Measurements from ENCODE around the gene UBE2G1. TPM values are rescaled to one million over a fixed set of nuclear protein-coding genes. Genes with fewer than 3 reads are reported as not detected.
A peak's percentile ranks its signal among the peaks of the same experiment; 100 is the strongest.
"Not testable (repeated sequence)": the region's sequence is repeated elsewhere in the genome, so short reads cannot be mapped to it uniquely, and the experiment has no call there.

The UBE2G1 gene
- total RNA-seq, 1 donor from 2014 or later = 66.6 TPM

- Mint-ChIP-seq H3K4me1 (peaks cover 35% of the 10 kb centered on the region), H3K36me3 (ENCODE audit: low read depth) (peaks cover 24% of the 10 kb centered on the region), H3K27me3 (no peaks in the 10 kb centered on the region), H3K4me3 (peak overlapping the region; percentile 91), H3K27ac (peak overlapping the region; percentile 71), H3K9me3 (no peaks in the 10 kb centered on the region)
- ATAC-seq (ENCODE audit: low read depth) (no peak), DNase-seq (no peak)
- CTCF ChIA-PET = no interaction called here
- TF ChIP-seq CTCF (IDR thresholded peaks at IDR 0.05) = no peak
- POLR2A ChIA-PET = interaction anchor here (0.5 to 1.2 kb wide), 2 partner anchors 126 to 533 kb away, joined by 3 read pairs; partner anchors contain the start of gene PSMB6
- intact Hi-C loops (cut with micrococcal nuclease) = loop anchor here (1.0 to 5.0 kb wide), 3 partner anchors 45 to 120 kb away; partner anchors contain the start of genes CYB5D2 and ZZEF1
Observed at GRCh38 chr17:4262703-4263102, 103.8 kb downstream of the UBE2G1 start.

GRCh38 chr17:4261452-4261851, 105.0 kb downstream of the UBE2G1 start:
- Mint-ChIP-seq H3K4me1 (peaks cover 41% of the 10 kb centered on the region), H3K27me3 (no peaks in the 10 kb centered on the region), H3K36me3 (ENCODE audit: low read depth) (peaks cover 29% of the 10 kb centered on the region), H3K9me3 (no peaks in the 10 kb centered on the region), H3K4me3 (peak overlapping the region; percentile 41), H3K27ac (no peak overlapping the region)
- ATAC-seq (ENCODE audit: low read depth) (no peak), DNase-seq (no peak)
- ChIA-PET CTCF (no interaction called here), POLR2A (no interaction called here)
- intact Hi-C loops (cut with micrococcal nuclease) = loop anchor here (5.0 kb wide), 2 partner anchors 44 to 119 kb away; partner anchors contain the start of genes CYB5D2 and ZZEF1
- no peak for TF ChIP-seq CTCF (IDR thresholded peaks at IDR 0.05)

GRCh38 chr17:4258867-4259266, 107.6 kb downstream of the UBE2G1 start:
- H3K4me3 Mint-ChIP-seq = no peak overlapping the region
- ATAC-seq (ENCODE audit: low read depth) (no peak), DNase-seq (no peak)
- peaks cover 36% of the 10 kb centered on the region for H3K36me3 Mint-ChIP-seq (ENCODE audit: low read depth)
- H3K27ac Mint-ChIP-seq = no peak overlapping the region
- CTCF ChIA-PET = interaction anchor here (0.6 to 1.5 kb wide), 3 partner anchors 9 to 44 kb away, joined by 3 to 8 read pairs (median 3); no protein-coding TSS in a partner anchor
- intact Hi-C loops (cut with micrococcal nuclease) = no loop called here
- TF ChIP-seq CTCF (IDR thresholded peaks at IDR 0.05) = no peak
- peaks cover 30% of the 10 kb centered on the region for H3K4me1 Mint-ChIP-seq
- POLR2A ChIA-PET = no interaction called here
- H3K27me3 Mint-ChIP-seq = no peaks in the 10 kb centered on the region
- no peaks in the 10 kb centered on the region for H3K9me3 Mint-ChIP-seq

DNA sequence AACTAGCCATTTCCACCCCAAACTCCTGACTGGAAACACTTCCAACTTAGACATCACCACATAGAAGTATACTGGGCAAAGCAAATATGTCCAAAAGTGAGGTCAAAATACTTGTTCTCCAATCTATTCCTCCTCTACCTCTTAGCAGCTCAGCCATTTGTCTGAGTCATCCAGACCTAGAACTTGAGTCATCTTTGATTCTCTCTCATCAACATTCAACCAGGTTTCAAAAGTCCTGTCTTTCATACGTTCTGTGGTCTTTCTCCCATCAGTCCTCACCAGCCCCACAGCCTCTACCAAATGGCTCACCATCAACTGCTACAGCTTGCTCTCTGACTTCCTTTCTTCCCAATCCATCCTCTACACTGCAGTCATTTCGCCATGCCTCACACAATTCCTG, 109.5 kb downstream of the UBE2G1 start:
- Mint-ChIP-seq H3K4me3 (no peak overlapping the region), H3K4me1 (peaks cover 16% of the 10 kb centered on the region), H3K9me3 (no peaks in the 10 kb centered on the region), H3K27me3 (no peaks in the 10 kb centered on the region), H3K36me3 (ENCODE audit: low read depth) (peaks cover 40% of the 10 kb centered on the region), H3K27ac (no peak overlapping the region)
- ATAC-seq (ENCODE audit: low read depth) (no peak), DNase-seq (no peak)
- ChIA-PET POLR2A (no interaction called here), CTCF (no interaction called here)
- intact Hi-C loops (cut with micrococcal nuclease) = no loop called here
- TF ChIP-seq CTCF (IDR thresholded peaks at IDR 0.05) = no peak

DNA sequence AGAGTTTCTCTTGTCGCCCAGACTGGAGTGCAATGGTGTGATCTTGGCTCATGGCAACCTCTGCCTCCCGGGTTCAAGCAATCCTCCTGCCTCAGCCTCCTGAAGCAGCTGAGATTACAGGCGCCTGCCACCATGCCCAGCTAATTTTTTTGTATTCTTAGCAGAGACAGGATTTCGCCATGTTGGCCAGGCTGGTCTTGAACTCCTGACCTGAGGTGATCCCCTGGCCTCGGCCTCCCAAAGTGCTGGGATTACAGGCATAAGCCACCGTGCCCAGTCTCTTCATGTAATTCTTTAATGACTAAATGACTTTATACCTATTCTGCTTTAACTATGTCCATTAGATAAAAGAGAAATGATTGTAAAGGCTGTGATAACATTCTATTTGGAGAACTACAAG, 111.2 kb downstream of the UBE2G1 start:
- H3K4me1 Mint-ChIP-seq = peaks cover 12% of the 10 kb centered on the region

DNA sequence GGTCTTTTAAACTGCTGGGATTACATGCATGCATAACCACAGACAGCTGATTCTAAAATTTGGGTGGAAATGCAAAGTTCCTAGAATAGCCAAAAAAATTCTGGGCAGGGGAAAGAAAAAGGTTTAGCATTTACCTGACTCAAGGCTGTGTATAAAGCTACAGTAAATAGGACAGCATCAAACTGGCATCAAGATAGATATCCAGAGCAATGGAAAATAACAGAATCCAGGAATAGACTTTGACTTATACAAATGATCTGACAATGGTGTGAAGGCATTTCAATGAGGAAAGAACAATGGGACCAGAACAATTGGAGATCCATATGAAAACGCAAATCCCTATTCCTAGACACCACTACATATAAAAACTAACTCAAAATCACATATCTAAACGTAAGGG, 115.6 kb downstream of the UBE2G1 start:
- H3K27ac Mint-ChIP-seq = no peak overlapping the region
- H3K4me3 Mint-ChIP-seq = no peak overlapping the region
- intact Hi-C loops (cut with micrococcal nuclease) = no loop called here
- peaks cover 32% of the 10 kb centered on the region for H3K36me3 Mint-ChIP-seq (ENCODE audit: low read depth)
- peaks cover 17% of the 10 kb centered on the region for H3K4me1 Mint-ChIP-seq
- ATAC-seq (ENCODE audit: low read depth) = no peak
- no peaks in the 10 kb centered on the region for H3K9me3 Mint-ChIP-seq
- DNase-seq = no peak
- no peak for TF ChIP-seq CTCF (IDR thresholded peaks at IDR 0.05)
- ChIA-PET POLR2A (no interaction called here), CTCF (interaction anchor here (1.2 to 1.5 kb wide), 2 partner anchors 41 to 54 kb away, joined by 3 read pairs; no protein-coding TSS in a partner anchor)
- no peaks in the 10 kb centered on the region for H3K27me3 Mint-ChIP-seq

More for the DNA sequence above, 111.2 kb downstream of the UBE2G1 start:
- CTCF ChIA-PET; ATAC-seq (ENCODE audit: low read depth); H3K4me3 Mint-ChIP-seq; H3K27ac Mint-ChIP-seq; intact Hi-C loops (cut with micrococcal nuclease); H3K27me3 Mint-ChIP-seq; DNase-seq; H3K9me3 Mint-ChIP-seq: not testable (repeated sequence)
- POLR2A ChIA-PET = interaction anchor here (0.7 kb wide), 1 partner anchor 111 kb away, joined by 7 read pairs; no protein-coding TSS in a partner anchor
- H3K36me3 Mint-ChIP-seq (ENCODE audit: low read depth) = peaks cover 37% of the 10 kb centered on the region

Measured in activated B cell treated with CpG ODN at 0.5 μM for 24 hours (primary cell).